BLaER1 (cell line): Measurements from ENCODE around the gene HOXB1.
"Not testable (repeated sequence)": the region's sequence is repeated elsewhere in the genome, so short reads cannot be mapped to it uniquely, and the experiment has no call there.

Experiments used
- H3K27ac ChIP-seq: shearing (Covaris generic); formaldehyde crosslinking; 2 replicates; pipeline ENCODE4 v1.8.1; 2022
- H3K27me3 ChIP-seq: shearing (Covaris generic); formaldehyde crosslinking; 2 replicates; pipeline ENCODE4 v1.8.1; 2022
- H3K36me3 ChIP-seq: shearing (Covaris generic); formaldehyde crosslinking; 2 replicates; pipeline ENCODE4 v1.8.1; 2022
- H3K4me1 ChIP-seq: shearing (Covaris generic); formaldehyde crosslinking; 2 replicates; pipeline ENCODE4 v1.8.1; 2022
- H3K4me2 ChIP-seq: shearing (Covaris generic); formaldehyde crosslinking; 2 replicates; pipeline ENCODE4 v1.8.1; 2022
- H3K4me3 ChIP-seq: shearing (Covaris generic); formaldehyde crosslinking; 2 replicates; pipeline ENCODE4 v1.8.1; 2022
- H3K9ac ChIP-seq: shearing (Covaris generic); formaldehyde crosslinking; 2 replicates; pipeline ENCODE4 v1.8.1; 2022
- H3K9me3 ChIP-seq: shearing (Covaris generic); formaldehyde crosslinking; 2 replicates; pipeline ENCODE4 v1.8.1; 2022
- H4K20me1 ChIP-seq: shearing (Covaris generic); formaldehyde crosslinking; 2 replicates; pipeline ENCODE4 v1.8.1; 2022
- Cebpa-rat ChIP-seq: shearing (Covaris generic); IDR thresholded peaks from 2 replicates; pipeline ENCODE4 v1.8.1; 2022

The HOXB1 gene

GRCh38 chr17:48491527-48492273 lies 39.1 kb downstream of the HOXB1 start:
- peaks cover 31% of the 10 kb centered on the region for H3K27me3 ChIP-seq
- TF ChIP-seq Cebpa-rat = no peak
- no peaks in the 10 kb centered on the region for H3K36me3 ChIP-seq
- H3K4me1 ChIP-seq = peaks cover 13% of the 10 kb centered on the region
- no peak overlapping the region for H3K27ac ChIP-seq
- no peaks in the 10 kb centered on the region for H4K20me1 ChIP-seq
- H3K4me2 ChIP-seq = no peak overlapping the region
- no peaks in the 10 kb centered on the region for H3K9me3 ChIP-seq
- H3K9ac ChIP-seq = no peak overlapping the region
- no peak overlapping the region for H3K4me3 ChIP-seq

- peaks cover 13% of the 10 kb centered on the region for H3K4me1 ChIP-seq
- no peaks in the 10 kb centered on the region for H3K36me3 ChIP-seq
- H3K4me3 ChIP-seq = no peak overlapping the region
- no peak overlapping the region for H3K4me2 ChIP-seq
- H3K9ac ChIP-seq = no peak overlapping the region
- H3K27me3 ChIP-seq = peaks cover 31% of the 10 kb centered on the region
- H3K27ac ChIP-seq = no peak overlapping the region
- no peaks in the 10 kb centered on the region for H3K9me3 ChIP-seq
- TF ChIP-seq Cebpa-rat = no peak
- H4K20me1 ChIP-seq = no peaks in the 10 kb centered on the region
These were observed 40.3 kb downstream of the HOXB1 start for GRCh38 chr17:48490451-48490892.

- no peak overlapping the region for H3K9ac ChIP-seq
- H3K36me3 ChIP-seq = no peaks in the 10 kb centered on the region
- no peak for TF ChIP-seq Cebpa-rat
- no peak overlapping the region for H3K4me2 ChIP-seq
- peaks cover 14% of the 10 kb centered on the region for H3K4me1 ChIP-seq
- H4K20me1 ChIP-seq = no peaks in the 10 kb centered on the region
- no peaks in the 10 kb centered on the region for H3K9me3 ChIP-seq
- H3K4me3 ChIP-seq = no peak overlapping the region
- peaks cover 31% of the 10 kb centered on the region for H3K27me3 ChIP-seq
- H3K27ac ChIP-seq = no peak overlapping the region
These were observed 41.0 kb downstream of the HOXB1 start for GRCh38 chr17:48489781-48490180.

- TF ChIP-seq Cebpa-rat = no peak
- H3K4me3 ChIP-seq = no peak overlapping the region
- H3K4me2 ChIP-seq = no peak overlapping the region
- H3K9me3 ChIP-seq = no peaks in the 10 kb centered on the region
- peaks cover 25% of the 10 kb centered on the region for H3K4me1 ChIP-seq
- H3K27me3 ChIP-seq = peaks cover 31% of the 10 kb centered on the region
- H3K9ac ChIP-seq = no peak overlapping the region
- H3K27ac ChIP-seq = no peak overlapping the region
- H3K36me3 ChIP-seq = no peaks in the 10 kb centered on the region
- H4K20me1 ChIP-seq = no peaks in the 10 kb centered on the region
These were observed 42.2 kb downstream of the HOXB1 start for GRCh38 chr17:48488548-48489106.

- peaks cover 17% of the 10 kb centered on the region; the same call in 1 of the 2 replicates for H3K27me3 ChIP-seq
- no peak overlapping the region for H3K27ac ChIP-seq
- no peaks in the 10 kb centered on the region for H3K36me3 ChIP-seq
- H3K4me3 ChIP-seq = no peak overlapping the region
- H3K4me1 ChIP-seq = peaks cover 27% of the 10 kb centered on the region
- no peak overlapping the region for H3K9ac ChIP-seq
- no peaks in the 10 kb centered on the region for H3K9me3 ChIP-seq
- no peak for TF ChIP-seq Cebpa-rat
- H3K4me2 ChIP-seq = no peak overlapping the region
- H4K20me1 ChIP-seq = no peaks in the 10 kb centered on the region
These were observed 43.6 kb downstream of the HOXB1 start for GRCh38 chr17:48487221-48487620.

- H3K36me3 ChIP-seq = no peaks in the 10 kb centered on the region
- H3K4me2 ChIP-seq = no peak overlapping the region
- no peak overlapping the region for H3K4me3 ChIP-seq
- H3K27ac ChIP-seq = no peak overlapping the region
- H3K4me1 ChIP-seq = peaks cover 28% of the 10 kb centered on the region
- no peaks in the 10 kb centered on the region for H4K20me1 ChIP-seq
- H3K9ac ChIP-seq = no peak overlapping the region
- no peaks in the 10 kb centered on the region for H3K9me3 ChIP-seq
- TF ChIP-seq Cebpa-rat = no peak
- peaks cover 12% of the 10 kb centered on the region; the same call in 1 of the 2 replicates for H3K27me3 ChIP-seq
These were observed 44.3 kb downstream of the HOXB1 start for GRCh38 chr17:48486557-48486956.

GRCh38 chr17:48484850-48485249 lies 46.0 kb downstream of the HOXB1 start:
- no peaks in the 10 kb centered on the region for H3K9me3 ChIP-seq
- no peaks in the 10 kb centered on the region for H4K20me1 ChIP-seq
- no peak overlapping the region for H3K27ac ChIP-seq
- no peak overlapping the region for H3K9ac ChIP-seq
- H3K27me3 ChIP-seq = peaks cover 5% of the 10 kb centered on the region; the same call in 1 of the 2 replicates
- TF ChIP-seq Cebpa-rat = no peak
- H3K4me2 ChIP-seq = no peak overlapping the region
- no peak overlapping the region for H3K4me3 ChIP-seq
- no peaks in the 10 kb centered on the region for H3K36me3 ChIP-seq
- H3K4me1 ChIP-seq = peaks cover 28% of the 10 kb centered on the region

GRCh38 chr17:48484256-48484655 lies 46.6 kb downstream of the HOXB1 start:
- TF ChIP-seq Cebpa-rat = no peak
- H3K27me3 ChIP-seq = peaks cover 5% of the 10 kb centered on the region; the same call in 1 of the 2 replicates
- no peak overlapping the region for H3K27ac ChIP-seq
- H3K4me3 ChIP-seq = no peak overlapping the region
- peak overlapping the region; percentile 69 for H3K4me2 ChIP-seq
- peaks cover 28% of the 10 kb centered on the region for H3K4me1 ChIP-seq
- no peak overlapping the region for H3K9ac ChIP-seq
- H3K36me3 ChIP-seq = no peaks in the 10 kb centered on the region
- H3K9me3 ChIP-seq = no peaks in the 10 kb centered on the region
- H4K20me1 ChIP-seq = no peaks in the 10 kb centered on the region

- Histone ChIP-seq H3K4me3 (no peak overlapping the region), H3K4me2 (peak overlapping the region; percentile 69), H3K9ac (no peak overlapping the region), H3K27me3 (no peaks in the 10 kb centered on the region), H4K20me1 (no peaks in the 10 kb centered on the region), H3K9me3 (no peaks in the 10 kb centered on the region), H3K36me3 (no peaks in the 10 kb centered on the region), H3K27ac (peak overlapping the region; percentile 45; the same call in 1 of the 2 replicates), H3K4me1 (peaks cover 35% of the 10 kb centered on the region)
- TF ChIP-seq Cebpa-rat = no peak
These were observed 47.2 kb downstream of the HOXB1 start for GRCh38 chr17:48483471-48484131.

- Histone ChIP-seq H3K27me3 (no peaks in the 10 kb centered on the region), H3K9ac (no peak overlapping the region), H3K9me3 (no peaks in the 10 kb centered on the region), H3K36me3 (no peaks in the 10 kb centered on the region), H3K4me3 (no peak overlapping the region), H4K20me1 (no peaks in the 10 kb centered on the region), H3K4me2 (peak overlapping the region; percentile 69), H3K4me1 (peaks cover 41% of the 10 kb centered on the region), H3K27ac (peak overlapping the region; percentile 45; the same call in 1 of the 2 replicates)
- TF ChIP-seq Cebpa-rat = no peak
These were observed 47.8 kb downstream of the HOXB1 start for GRCh38 chr17:48483004-48483403.

GRCh38 chr17:48482301-48482700 lies 48.5 kb downstream of the HOXB1 start:
- H3K27me3 ChIP-seq, H3K36me3 ChIP-seq, H3K9ac ChIP-seq, H3K4me3 ChIP-seq, H3K27ac ChIP-seq, H3K9me3 ChIP-seq, H4K20me1 ChIP-seq: not testable (repeated sequence)
- peaks cover 48% of the 10 kb centered on the region for H3K4me1 ChIP-seq
- H3K4me2 ChIP-seq = 0 out of 2 replicates have a peak overlapping the region, but pooled peaks have one; percentile 69
